Common myeloid progenitor, CD34-positive (primary cell): ENCODE data around the gene SLC35D2.

Experiments
- CTCF ChIA-PET: fragments of 350-600 bp; sonication (Branson Sonifier 250); formaldehyde crosslinking; loops from one replicate; lab custom pipeline; 2021; ENCODE audit warnings: antibody characterized with exemption; lab: Charles Lee
- POLR2A ChIA-PET: fragments of 350-600 bp; sonication (Branson Sonifier 250); formaldehyde crosslinking; loops from one replicate; lab custom pipeline; 2021; ENCODE audit warnings: antibody characterized with exemption; lab: Charles Lee
- DNase-seq, 3 donors: peaks; one replicate each; pipeline versions ENCODE4 v3.0.0 to v3.0.0-alpha.2; 2013
- H3K27ac ChIP-seq, 2 experiments: 1 replicate in 1 of 2; 2 replicates in 1 of 2; pipeline ENCODE4 v1.7.0; 2013; ENCODE audit warnings: inconsistent platforms in 2 of 2, low read length in 2 of 2, mild to moderate bottlenecking in 2 of 2, low read depth in 1 of 2, moderate library complexity in 1 of 2; ENCODE audit not compliant: severe bottlenecking in 2 of 2, insufficient read depth in 1 of 2, poor library complexity in 1 of 2
- H3K27me3 ChIP-seq, 5 experiments: replicated peaks in 2 of 5; 1 replicate in 3 of 5; 2 replicates in 2 of 5; pipeline versions ENCODE4 v1.6.1 to v1.7.0; 2013; ENCODE audit warnings: low read length in 4 of 5, mild to moderate bottlenecking in 2 of 5, moderate library complexity in 2 of 5, inconsistent platforms in 1 of 5; ENCODE audit not compliant: insufficient read depth in 5 of 5, control insufficient read depth in 4 of 5
- H3K36me3 ChIP-seq, 4 experiments: 1 replicate in 2 of 4; 2 replicates in 2 of 4; pipeline versions ENCODE4 v1.6.1 to v1.7.0; 2013; ENCODE audit warnings: low read length in 3 of 4, control low read depth in 1 of 4, mild to moderate bottlenecking in 1 of 4; ENCODE audit not compliant: control insufficient read depth in 4 of 4, insufficient read depth in 4 of 4
- H3K4me1 ChIP-seq, 4 experiments: 1 replicate in 3 of 4; 2 replicates in 1 of 4; pipeline versions ENCODE4 v1.6.1 to v1.7.1; 2013; ENCODE audit warnings: low read length in 3 of 4, mild to moderate bottlenecking in 3 of 4, control low read depth in 1 of 4, inconsistent platforms in 1 of 4, moderate library complexity in 1 of 4; ENCODE audit not compliant: control insufficient read depth in 4 of 4, insufficient read depth in 4 of 4; ENCODE audit errors: control extremely low read depth in 1 of 4
- H3K4me3 ChIP-seq, 7 experiments: 1 replicate in 4 of 7; 2 replicates in 3 of 7; pipeline versions ENCODE4 v1.5.1 to v1.7.0; 2013; ENCODE audit warnings: mild to moderate bottlenecking in 7 of 7, low read length in 6 of 7, moderate library complexity in 6 of 7, inconsistent platforms in 2 of 7, low read depth in 2 of 7, control low read depth in 1 of 7; ENCODE audit not compliant: insufficient read depth in 4 of 7, control insufficient read depth in 1 of 7; ENCODE audit errors: extremely low read depth in 1 of 7
- H3K9me3 ChIP-seq, 5 experiments: 1 replicate in 4 of 5; 2 replicates in 1 of 5; pipeline versions ENCODE4 v1.6.1 to v1.7.1; 2013; ENCODE audit warnings: low read length in 4 of 5, mild to moderate bottlenecking in 2 of 5, inconsistent platforms in 1 of 5, low read depth in 1 of 5, moderate library complexity in 1 of 5; ENCODE audit not compliant: control insufficient read depth in 4 of 5, insufficient read depth in 2 of 5; ENCODE audit errors: control extremely low read depth in 1 of 5
- WGBS: methylation state at CpG from one replicate; pipeline ENCODE4 v1.1.5; 2013; ENCODE audit not compliant: insufficient coverage; 5-methylcytosine and 5-hydroxymethylcytosine counted together

The SLC35D2 gene

GRCh38 chr9:96420468-96421219 lies 37.1 kb upstream of the SLC35D2 start:
- ChIA-PET POLR2A (no interaction called here), CTCF (no interaction called here)
- peak in 2 of 3 donors; percentile 75 to 84 for DNase-seq
- Histone ChIP-seq H3K36me3 (no peaks in the 10 kb centered on the region), H3K4me1 (peaks cover 19 to 44% (median 32%) of the 10 kb centered on the region in 4 experiments), H3K9me3 (no peaks in the 10 kb centered on the region), H3K27ac (peak overlapping the region; percentile 67 to 85), H3K4me3 (peak overlapping the region in 2 of 7 experiments; percentile 85), H3K27me3 (no peaks in the 10 kb centered on the region)
- 83% methylated on average over 2 of the region's 6 CpGs for WGBS

DNA sequence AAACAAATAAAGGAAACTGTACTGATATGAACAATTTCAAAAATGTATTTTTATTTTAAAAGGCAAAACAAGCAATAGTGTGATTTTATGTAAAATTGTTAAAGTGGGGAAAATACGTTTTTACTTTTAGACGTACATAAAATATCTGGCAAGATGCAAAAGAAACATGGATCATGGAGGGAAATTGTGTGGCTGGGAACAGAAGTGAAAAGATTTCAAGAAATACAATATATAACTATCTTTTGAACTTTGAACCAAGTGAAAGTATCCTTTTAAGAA lies 36.1 kb upstream of the SLC35D2 start:
- peaks cover 19 to 44% (median 34%) of the 10 kb centered on the region in 4 experiments for H3K4me1 ChIP-seq
- H3K9me3 ChIP-seq, result no peaks in the 10 kb centered on the region
- POLR2A ChIA-PET, result no interaction called here
- DNase-seq, result no peak
- H3K27ac ChIP-seq, result peak overlapping the region; percentile 67 to 85
- peak overlapping the region in 6 of 7 experiments; percentile 48 to 95 (median 85) for H3K4me3 ChIP-seq
- H3K36me3 ChIP-seq, result no peaks in the 10 kb centered on the region
- no CpG with 5 or more reads among the region's 2 CpGs for WGBS
- CTCF ChIA-PET, result interaction anchor here (1.4 kb wide), 1 partner anchor 247 kb away, joined by 3 read pairs; no protein-coding TSS in a partner anchor
- H3K27me3 ChIP-seq, result no peaks in the 10 kb centered on the region

DNA sequence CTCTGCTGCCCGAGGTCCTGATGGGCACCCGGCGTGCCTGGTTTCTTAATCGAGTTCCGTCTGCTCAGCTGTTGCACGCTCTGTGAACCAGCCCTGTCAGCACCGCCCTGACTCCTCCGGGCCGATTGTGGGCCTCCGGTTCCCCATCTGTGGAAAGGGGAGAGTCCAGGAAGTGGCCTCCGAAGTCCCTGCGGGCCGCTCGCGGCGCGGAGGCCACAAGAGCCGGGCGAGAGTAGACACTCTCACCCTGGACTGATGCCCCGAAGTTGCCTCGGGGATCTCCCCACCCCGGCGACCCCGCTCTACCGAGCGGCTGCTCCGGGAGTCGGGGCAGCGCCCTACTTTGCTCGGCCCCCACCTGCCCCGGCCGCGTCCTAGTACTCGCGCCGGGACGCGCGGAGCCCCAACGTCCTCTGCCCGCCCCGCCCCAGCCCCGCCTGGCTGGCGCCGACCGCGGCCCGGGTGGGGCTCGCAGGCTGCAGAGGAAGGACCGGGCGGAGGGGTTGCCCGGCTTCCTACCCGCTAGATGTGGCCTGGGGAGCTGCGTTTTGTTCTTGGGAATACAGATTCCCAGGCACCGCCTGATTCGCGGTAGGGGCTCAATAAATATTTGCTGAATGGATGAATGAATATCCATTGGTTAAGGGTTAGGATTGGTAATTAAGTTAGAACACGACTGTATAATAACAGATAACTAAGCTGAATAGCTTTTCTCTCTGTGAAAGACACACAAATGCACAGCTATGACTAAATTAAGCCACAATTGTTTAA lies 35.6 kb upstream of the SLC35D2 start:
- peak; percentile 62 to 86 (median 77) for DNase-seq

DNA sequence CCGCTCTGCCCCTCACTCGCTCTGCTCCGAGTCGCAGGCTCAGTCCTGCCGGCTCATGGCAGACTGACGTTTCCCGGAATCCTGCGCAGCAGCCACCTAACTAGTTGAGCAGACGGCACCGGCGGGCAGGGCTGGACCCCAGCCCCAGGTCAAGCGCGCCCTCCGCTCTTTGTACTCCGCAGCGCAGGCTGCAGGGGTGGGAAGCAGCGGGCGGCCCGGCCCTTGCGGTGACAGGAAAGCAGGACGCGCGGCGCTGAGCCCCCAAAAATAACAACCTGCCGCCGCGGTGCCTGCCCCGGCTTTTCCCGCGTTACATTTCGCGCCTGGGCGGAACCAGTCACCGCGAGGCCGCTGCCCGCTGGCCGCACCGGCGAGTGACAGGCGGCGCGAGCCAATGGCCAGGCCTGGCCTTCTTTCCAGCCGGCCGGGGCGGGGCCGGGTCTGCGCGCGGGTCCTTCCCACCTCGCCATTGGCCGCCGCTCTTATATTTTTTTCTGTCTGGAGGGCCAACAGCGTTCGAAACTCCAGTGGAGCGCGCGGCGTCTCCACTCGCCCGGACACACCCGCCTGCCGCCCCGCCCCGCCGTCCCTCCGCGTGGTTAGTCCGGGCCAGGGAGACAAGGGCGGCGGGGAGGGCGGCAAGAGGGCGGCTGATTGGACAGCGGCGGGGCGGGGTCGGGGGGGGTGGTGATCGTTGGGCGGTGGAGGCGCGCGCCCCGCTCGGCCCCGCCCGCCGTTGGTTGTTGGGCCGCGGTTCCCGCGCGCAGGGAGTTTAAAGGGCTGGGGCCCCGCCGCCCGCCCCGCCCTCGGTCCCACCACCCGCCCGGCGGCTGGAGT lies 34.8 kb upstream of the SLC35D2 start, which contains the start of gene ZNF367:
ZNF367 (minus strand) TSS at position 288 of the 837 bp plus-strand sequence. CDS start 338 bp downstream, outside the sequence.
- no peaks in the 10 kb centered on the region for H3K27me3 ChIP-seq
- H3K9me3 ChIP-seq, result no peaks in the 10 kb centered on the region
- H3K4me3 ChIP-seq, result peak within 1 kb of the TSS; percentile 85 to 97 (median 90)
- peaks cover 27 to 58% (median 47%) of the 10 kb centered on the region in 4 experiments for H3K4me1 ChIP-seq
- H3K27ac ChIP-seq, result peak within 1 kb of the TSS; percentile 61 to 85
- DNase-seq, result peak; percentile 96 to 99 (median 97)
- ChIA-PET POLR2A (no interaction called here), CTCF (interaction anchor here (1.4 kb wide), 1 partner anchor 248 kb away, joined by 3 read pairs; no protein-coding TSS in a partner anchor)
- H3K36me3 ChIP-seq, result no peaks in the 10 kb centered on the region
- WGBS, result 0% methylated on average over 82 of the region's 100 CpGs

More for the DNA sequence above, 35.6 kb upstream of the SLC35D2 start:
- WGBS, result 0% methylated on average over 50 of the region's 58 CpGs
- Histone ChIP-seq H3K4me3 (peak overlapping the region; percentile 48 to 95 (median 85)), H3K4me1 (peaks cover 21 to 50% (median 39%) of the 10 kb centered on the region in 4 experiments), H3K36me3 (no peaks in the 10 kb centered on the region), H3K27me3 (no peaks in the 10 kb centered on the region), H3K9me3 (no peaks in the 10 kb centered on the region), H3K27ac (peak overlapping the region; percentile 61 to 85)
- POLR2A ChIA-PET, result no interaction called here
- CTCF ChIA-PET, result interaction anchor here (1.4 kb wide), 1 partner anchor 248 kb away, joined by 3 read pairs; no protein-coding TSS in a partner anchor

DNA sequence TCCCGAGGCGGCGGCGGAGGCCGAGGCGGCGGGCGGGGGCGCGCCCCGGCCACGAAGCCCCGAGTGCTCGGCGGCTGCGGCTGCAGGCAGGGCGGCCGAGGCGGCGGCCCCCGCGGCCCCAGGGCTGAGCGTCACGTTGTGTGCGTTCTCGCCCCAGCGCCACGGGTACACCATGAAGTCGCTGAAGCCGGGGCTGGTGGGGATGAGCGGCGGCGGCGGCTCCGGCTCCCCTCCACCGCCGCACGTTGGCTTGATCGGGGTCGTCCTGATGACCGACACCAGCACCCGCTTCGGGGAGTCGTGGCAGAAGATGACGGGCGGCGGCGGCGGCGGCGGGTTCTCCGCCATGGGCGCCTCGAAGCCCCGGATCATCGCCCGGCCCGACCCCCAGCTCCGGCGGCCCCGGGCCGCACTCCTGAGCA lies 34.2 kb upstream of the SLC35D2 start:
- WGBS, result 0% methylated on average over 50 of the region's 62 CpGs
- Histone ChIP-seq H3K27ac (peak overlapping the region in 1 of 2 experiments; percentile 79), H3K4me3 (peak overlapping the region; percentile 75 to 97 (median 86)), H3K27me3 (no peaks in the 10 kb centered on the region), H3K4me1 (peaks cover 32 to 64% (median 50%) of the 10 kb centered on the region in 4 experiments), H3K36me3 (no peaks in the 10 kb centered on the region), H3K9me3 (no peaks in the 10 kb centered on the region)
- ChIA-PET CTCF (no interaction called here), POLR2A (no interaction called here)
- peak in 2 of 3 donors; percentile 45 to 56 for DNase-seq

GRCh38 chr9:96417051-96417586 lies 33.6 kb upstream of the SLC35D2 start:
- H3K4me3 ChIP-seq, result peak overlapping the region; percentile 63 to 97 (median 85)
- ChIA-PET CTCF (no interaction called here), POLR2A (no interaction called here)
- 0% methylated on average over 35 of the region's 50 CpGs for WGBS
- H3K4me1 ChIP-seq, result peaks cover 32 to 65% (median 52%) of the 10 kb centered on the region in 4 experiments
- peak overlapping the region; percentile 59 to 80 for H3K27ac ChIP-seq
- peak; percentile 87 to 90 (median 88) for DNase-seq
- no peaks in the 10 kb centered on the region for H3K27me3 ChIP-seq
- H3K9me3 ChIP-seq, result no peaks in the 10 kb centered on the region
- no peaks in the 10 kb centered on the region for H3K36me3 ChIP-seq
